DOHH2 (cell line): ENCODE data around the gene MAPRE3.

ENCODE experiments used
- H3F3A ChIP-seq: fragments of 200-600 bp; sonication (generic), shearing (Covaris generic); 2 replicates; pipeline ENCODE4 v1.6.0; 2016; ENCODE audit warnings: antibody characterized with exemption, mild to moderate bottlenecking; ENCODE audit not compliant: control insufficient read depth, insufficient read depth
- H3K27ac ChIP-seq: fragments of 200-600 bp; sonication (generic); 2 replicates; pipeline ENCODE4 v1.5.1; 2014; ENCODE audit warnings: low read depth, mild to moderate bottlenecking, low read length, moderate library complexity
- H3K27me3 ChIP-seq: fragments of 200-600 bp; sonication (generic); 2 replicates; pipeline ENCODE4 v1.6.1; 2014; ENCODE audit warnings: mild to moderate bottlenecking, low read length, mixed read lengths; ENCODE audit not compliant: control insufficient read depth
- H3K36me3 ChIP-seq: fragments of 200-600 bp; sonication (generic); 2 replicates; pipeline ENCODE4 v1.6.1; 2014; ENCODE audit warnings: mild to moderate bottlenecking, low read length, moderate library complexity, mixed read lengths; ENCODE audit not compliant: control insufficient read depth
- H3K4me1 ChIP-seq: fragments of 200-600 bp; sonication (generic); 2 replicates; pipeline ENCODE4 v1.6.1; 2014; ENCODE audit warnings: mild to moderate bottlenecking, low read length, mixed read lengths; ENCODE audit not compliant: control insufficient read depth
- H3K4me2 ChIP-seq: fragments of 200-600 bp; sonication (generic); 2 replicates; pipeline ENCODE4 v1.6.0; 2014; ENCODE audit warnings: mild to moderate bottlenecking, low read length, moderate library complexity
- H3K4me3 ChIP-seq: fragments of 200-600 bp; sonication (generic); 2 replicates; pipeline ENCODE4 v1.5.1; 2014; ENCODE audit warnings: mild to moderate bottlenecking, low read length, mixed read lengths
- H3K79me2 ChIP-seq: fragments of 200-600 bp; sonication (generic); 2 replicates; pipeline ENCODE4 v1.6.1; 2014; ENCODE audit warnings: mild to moderate bottlenecking, low read length, mixed read lengths; ENCODE audit not compliant: control insufficient read depth
- H3K9me2 ChIP-seq: fragments of 200-600 bp; sonication (generic); replicated peaks from 2 replicates; pipeline ENCODE4 v1.6.1; 2014; ENCODE audit warnings: mild to moderate bottlenecking, low read length, mixed read lengths; ENCODE audit not compliant: control insufficient read depth
- H3K9me3 ChIP-seq: fragments of 200-600 bp; sonication (generic); 2 replicates; pipeline ENCODE4 v1.6.1; 2014; ENCODE audit warnings: antibody characterized with exemption, low read length, mixed read lengths; ENCODE audit not compliant: control insufficient read depth, insufficient read depth
- H4K20me1 ChIP-seq: fragments of 200-600 bp; sonication (generic); 2 replicates; pipeline ENCODE4 v1.6.0; 2014; ENCODE audit warnings: low read depth, mild to moderate bottlenecking, antibody characterized with exemption, low read length, moderate library complexity; ENCODE audit not compliant: control insufficient read depth, insufficient read depth
- EZH2phosphoT487 ChIP-seq: fragments of 200-600 bp; sonication (generic); IDR thresholded peaks from 2 replicates; pipeline ENCODE4 v1.6.1; 2017; ENCODE audit warnings: borderline replicate concordance, mild to moderate bottlenecking, antibody characterized with exemption, low read length, moderate library complexity, mixed read lengths
- TF ChIP-seq, protein P1 (sequence below): fragments of 200-600 bp; sonication (generic); IDR thresholded peaks from one replicate; pipeline ENCODE4 v1.5.1; 2014; ENCODE audit warnings: antibody characterized with exemption, mild to moderate bottlenecking, low read depth, low read length; ENCODE audit not compliant: poor library complexity, severe bottlenecking

MAPRE3 gene

DNA sequence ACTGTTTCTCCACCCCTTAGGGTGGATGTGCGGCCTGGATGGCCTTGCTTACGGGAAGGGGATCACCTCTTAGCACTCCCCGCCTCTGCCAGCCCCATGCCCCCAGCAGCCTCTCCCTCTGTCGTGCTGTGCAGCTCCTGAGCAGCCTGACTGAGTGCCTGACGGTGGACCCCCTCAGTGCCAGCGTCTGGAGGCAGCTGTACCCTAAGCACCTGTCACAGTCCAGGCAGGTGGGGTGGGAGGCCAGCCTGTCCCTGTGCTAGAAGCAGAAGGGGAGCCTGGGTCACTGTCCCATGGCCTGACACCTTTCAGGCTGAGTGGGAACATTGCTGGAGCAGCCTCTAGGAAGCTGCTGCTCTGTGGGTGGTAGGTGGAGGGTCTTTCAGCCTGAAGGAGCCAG, 67.6 kb downstream of the MAPRE3 start:
- peaks cover 81% of the 10 kb centered on the region for H3K36me3 ChIP-seq
- H3K9me2 ChIP-seq: no peaks in the 10 kb centered on the region
- no peaks in the 10 kb centered on the region for H3K9me3 ChIP-seq
- no peak overlapping the region for H3K4me2 ChIP-seq
- H3K4me1 ChIP-seq: peaks cover 35% of the 10 kb centered on the region
- peaks cover 6% of the 10 kb centered on the region; the same call in 1 of the 2 replicates for H3F3A ChIP-seq
- no peaks in the 10 kb centered on the region for H3K27me3 ChIP-seq
- TF ChIP-seq, protein P1, sequence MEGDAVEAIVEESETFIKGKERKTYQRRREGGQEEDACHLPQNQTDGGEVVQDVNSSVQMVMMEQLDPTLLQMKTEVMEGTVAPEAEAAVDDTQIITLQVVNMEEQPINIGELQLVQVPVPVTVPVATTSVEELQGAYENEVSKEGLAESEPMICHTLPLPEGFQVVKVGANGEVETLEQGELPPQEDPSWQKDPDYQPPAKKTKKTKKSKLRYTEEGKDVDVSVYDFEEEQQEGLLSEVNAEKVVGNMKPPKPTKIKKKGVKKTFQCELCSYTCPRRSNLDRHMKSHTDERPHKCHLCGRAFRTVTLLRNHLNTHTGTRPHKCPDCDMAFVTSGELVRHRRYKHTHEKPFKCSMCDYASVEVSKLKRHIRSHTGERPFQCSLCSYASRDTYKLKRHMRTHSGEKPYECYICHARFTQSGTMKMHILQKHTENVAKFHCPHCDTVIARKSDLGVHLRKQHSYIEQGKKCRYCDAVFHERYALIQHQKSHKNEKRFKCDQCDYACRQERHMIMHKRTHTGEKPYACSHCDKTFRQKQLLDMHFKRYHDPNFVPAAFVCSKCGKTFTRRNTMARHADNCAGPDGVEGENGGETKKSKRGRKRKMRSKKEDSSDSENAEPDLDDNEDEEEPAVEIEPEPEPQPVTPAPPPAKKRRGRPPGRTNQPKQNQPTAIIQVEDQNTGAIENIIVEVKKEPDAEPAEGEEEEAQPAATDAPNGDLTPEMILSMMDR: no peak
- TF ChIP-seq EZH2phosphoT487: no peak
- no peak overlapping the region for H3K27ac ChIP-seq
- H3K79me2 ChIP-seq: peaks cover 25% of the 10 kb centered on the region
- H4K20me1 ChIP-seq: 0 out of 2 replicates have a peak, but pooled peaks cover 5% of the 10 kb centered on the region
- H3K4me3 ChIP-seq: no peak overlapping the region

DNA sequence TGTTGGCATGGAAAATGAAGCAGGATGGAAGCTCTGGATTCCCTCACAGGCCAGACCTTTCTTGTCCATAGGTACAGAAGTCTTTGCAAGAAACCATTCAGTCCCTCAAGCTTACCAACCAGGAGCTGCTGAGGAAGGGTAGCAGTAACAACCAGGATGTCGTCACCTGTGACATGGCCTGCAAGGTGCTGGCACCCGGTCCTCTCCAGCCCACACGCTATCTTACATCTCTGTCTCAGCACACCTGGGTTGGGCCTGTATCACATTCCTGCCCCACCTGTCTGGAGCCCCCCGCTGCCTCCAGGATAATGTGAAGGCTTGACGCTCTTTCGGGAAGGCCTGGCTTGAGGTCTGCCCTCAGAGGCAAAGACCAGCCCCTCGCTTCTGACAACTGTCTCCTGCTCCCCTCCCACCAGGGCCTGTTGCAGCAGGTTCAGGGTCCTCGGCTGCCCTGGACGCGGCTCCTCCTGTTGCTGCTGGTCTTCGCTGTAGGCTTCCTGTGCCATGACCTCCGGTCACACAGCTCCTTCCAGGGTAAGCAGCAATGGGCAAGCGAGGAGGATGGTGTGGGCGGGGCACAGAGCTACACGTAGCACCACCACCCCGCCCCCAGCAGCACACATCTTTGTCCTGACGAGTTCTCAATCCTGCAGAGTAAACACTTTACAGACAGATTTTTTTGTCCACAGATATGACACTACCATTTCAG, 68.3 kb downstream of the MAPRE3 start:
- Histone ChIP-seq H3K79me2 (peaks cover 17% of the 10 kb centered on the region), H4K20me1 (0 out of 2 replicates have a peak, but pooled peaks cover 2% of the 10 kb centered on the region), H3K27ac (no peak overlapping the region), H3F3A (peaks cover 6% of the 10 kb centered on the region; the same call in 1 of the 2 replicates), H3K4me1 (peaks cover 31% of the 10 kb centered on the region), H3K27me3 (no peaks in the 10 kb centered on the region), H3K36me3 (peaks cover 84% of the 10 kb centered on the region), H3K9me3 (no peaks in the 10 kb centered on the region), H3K4me2 (no peak overlapping the region), H3K4me3 (no peak overlapping the region), H3K9me2 (no peaks in the 10 kb centered on the region)
- no peak for TF ChIP-seq EZH2phosphoT487
- TF ChIP-seq, protein P1: no peak

DNA sequence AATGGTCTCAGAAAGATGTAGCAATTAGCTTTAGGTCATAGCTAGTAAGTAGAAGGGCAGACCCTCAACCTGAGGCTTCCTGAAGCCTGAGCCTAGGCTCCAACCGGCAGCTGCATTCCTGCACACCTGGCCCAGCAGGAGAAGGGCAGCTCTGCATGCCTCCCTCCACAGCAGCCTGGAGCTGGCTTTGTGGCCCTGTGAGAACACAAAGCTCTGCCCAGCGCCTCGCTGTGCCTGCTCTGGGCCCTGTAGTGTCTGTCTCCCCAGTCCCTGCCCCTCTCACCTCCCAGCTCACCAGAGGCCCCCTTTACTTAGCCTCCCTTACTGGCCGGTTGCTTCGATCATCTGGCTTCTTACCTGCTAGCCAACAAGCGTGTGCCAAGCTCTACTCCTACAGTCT, 69.0 kb downstream of the MAPRE3 start:
- peaks cover 11% of the 10 kb centered on the region for H3K79me2 ChIP-seq
- peaks cover 6% of the 10 kb centered on the region; the same call in 1 of the 2 replicates for H3F3A ChIP-seq
- no peak overlapping the region for H3K4me2 ChIP-seq
- H3K27me3 ChIP-seq: no peaks in the 10 kb centered on the region
- H3K4me1 ChIP-seq: peaks cover 24% of the 10 kb centered on the region
- no peak overlapping the region for H3K4me3 ChIP-seq
- TF ChIP-seq EZH2phosphoT487: no peak
- TF ChIP-seq, protein P1: no peak
- H3K36me3 ChIP-seq: peaks cover 78% of the 10 kb centered on the region
- H3K9me3 ChIP-seq: no peaks in the 10 kb centered on the region
- H3K9me2 ChIP-seq: no peaks in the 10 kb centered on the region
- H4K20me1 ChIP-seq: no peaks in the 10 kb centered on the region
- H3K27ac ChIP-seq: no peak overlapping the region
